GM12873 (cell line): ENCODE results near the gene PKP3.

Experiments used
- CTCF ChIP-seq: IDR thresholded peaks from 2 replicates; pipeline ENCODE4 v1.5.1; 2012; ENCODE audit warnings: low read depth, mild to moderate bottlenecking, moderate library complexity, low read length, control low read depth; ENCODE audit not compliant: insufficient read depth; ENCODE audit errors: missing control alignments

Gene PKP3

GRCh38 chr11:380095-380480 lies 13.9 kb upstream of the PKP3 start:
- TF ChIP-seq CTCF = no peak

- no peak for TF ChIP-seq CTCF
Observed at GRCh38 chr11:380491-380890, 13.5 kb upstream of the PKP3 start.

- no peak for TF ChIP-seq CTCF
Observed at GRCh38 chr11:380996-381395, 13.0 kb upstream of the PKP3 start.

GRCh38 chr11:381501-382072 lies 12.4 kb upstream of the PKP3 start:
- TF ChIP-seq CTCF = no peak

GRCh38 chr11:382081-382629 lies 11.9 kb upstream of the PKP3 start:
- no peak for TF ChIP-seq CTCF

- TF ChIP-seq CTCF = no peak
Observed at GRCh38 chr11:383431-383830, 10.6 kb upstream of the PKP3 start.

GRCh38 chr11:384511-384910 lies 9.5 kb upstream of the PKP3 start:
- no peak for TF ChIP-seq CTCF
